Colonic mucosa (tissue), 4 donors: ENCODE measurements around the gene HINT3. TPM values are rescaled to one million over a fixed set of nuclear protein-coding genes. Genes with fewer than 3 reads are reported as not detected.
"Not testable (repeated sequence)": the region's sequence is repeated elsewhere in the genome, so short reads cannot be mapped to it uniquely, and the experiment has no call there.

Source experiments
- DNase-seq: peaks from one replicate; pipeline ENCODE4 v3.0.0-alpha.2; 2020
- H3K27ac ChIP-seq: fragments of 200-600 bp; one replicate; pipeline ENCODE4 v1.8.0; 2021
- H3K27me3 ChIP-seq: fragments of 200-600 bp; one replicate; pipeline ENCODE4 v1.8.0; 2021
- H3K36me3 ChIP-seq: fragments of 200-600 bp; one replicate; pipeline ENCODE4 v1.8.0; 2021
- H3K4me1 ChIP-seq: fragments of 200-600 bp; one replicate; pipeline ENCODE4 v1.8.0; 2021; ENCODE audit warnings: mild to moderate bottlenecking
- H3K4me3 ChIP-seq: fragments of 200-600 bp; one replicate; pipeline ENCODE4 v1.8.0; 2021
- H3K9ac ChIP-seq, 2 donors: one replicate each; pipeline ENCODE4 v1.7.0; 2013; ENCODE audit warnings: control low read depth in 2 of 2, low read depth in 2 of 2, low read length in 2 of 2
- H3K9me3 ChIP-seq: fragments of 200-600 bp; one replicate; pipeline ENCODE4 v1.8.0; 2021
- CTCF ChIP-seq: fragments of 200-600 bp; IDR thresholded peaks from one replicate; pipeline ENCODE4 v1.8.0; 2022; ENCODE audit warnings: antibody characterized with exemption, mild to moderate bottlenecking
- intact Hi-C: fragments of 100-400 bp; cut with DNase I; formaldehyde crosslinking; loops from one replicate; pipeline ENCODE4 v1.14.1; 2022
- total RNA-seq, 2 donors: library from RNA; stranded (reverse); fragmentation: NEBNext Ultra II Directional in 1 of 2; extraction: Animal tissue kit (Norgen Biotek cat#: 25700) in 1 of 2; gene quantifications; one replicate each; pipeline ENCODE4 v1.2.1, GENCODE V29; 2021
- donor health status: healthy.
- donor health status: DM: no; HTN: no; CAD: no.
- donor health status: DM: no; HTN: no; CAD: no.

The HINT3 gene
- total RNA-seq, 2 donors from 2014 or later, result 17.1 to 38.5 TPM

DNA sequence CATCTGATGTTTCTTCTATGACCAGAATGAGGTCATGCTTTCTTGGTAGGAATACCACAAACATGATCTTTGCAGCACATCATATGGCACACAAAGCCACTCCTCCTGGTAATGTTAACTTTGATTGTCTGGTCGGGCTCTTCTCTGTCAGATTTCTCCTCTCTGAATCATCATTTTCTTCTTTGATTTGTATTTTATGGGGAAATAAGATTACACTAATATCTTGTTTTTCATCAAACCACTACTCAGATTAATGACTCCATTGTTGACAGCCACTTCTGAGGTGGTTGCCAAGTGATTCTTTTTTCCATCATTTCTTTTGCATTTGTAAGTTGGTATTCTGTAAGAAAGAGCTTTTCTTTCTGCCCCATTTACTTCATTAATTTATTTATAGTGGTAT lies 59.3 kb downstream of the HINT3 start:
- intact Hi-C loops, result no loop called here
- no peak for DNase-seq
- Histone ChIP-seq H3K27ac (no peak overlapping the region), H3K27me3 (no peaks in the 10 kb centered on the region), H3K9ac (no peak overlapping the region), H3K9me3 (no peaks in the 10 kb centered on the region), H3K4me3 (no peak overlapping the region), H3K4me1 (no peaks in the 10 kb centered on the region), H3K36me3 (peaks cover 7% of the 10 kb centered on the region)
- no peak for TF ChIP-seq CTCF

- no peak overlapping the region for H3K27ac ChIP-seq
- no peaks in the 10 kb centered on the region for H3K4me1 ChIP-seq
- no peak for TF ChIP-seq CTCF
- no peak for DNase-seq
- no peak overlapping the region for H3K9ac ChIP-seq
- intact Hi-C loops, result no loop called here
- H3K27me3 ChIP-seq, result no peaks in the 10 kb centered on the region
- no peaks in the 10 kb centered on the region for H3K9me3 ChIP-seq
- no peak overlapping the region for H3K4me3 ChIP-seq
- H3K36me3 ChIP-seq, result peaks cover 7% of the 10 kb centered on the region
Observed at GRCh38 chr6:126016591-126016990, 60.0 kb downstream of the HINT3 start.

DNA sequence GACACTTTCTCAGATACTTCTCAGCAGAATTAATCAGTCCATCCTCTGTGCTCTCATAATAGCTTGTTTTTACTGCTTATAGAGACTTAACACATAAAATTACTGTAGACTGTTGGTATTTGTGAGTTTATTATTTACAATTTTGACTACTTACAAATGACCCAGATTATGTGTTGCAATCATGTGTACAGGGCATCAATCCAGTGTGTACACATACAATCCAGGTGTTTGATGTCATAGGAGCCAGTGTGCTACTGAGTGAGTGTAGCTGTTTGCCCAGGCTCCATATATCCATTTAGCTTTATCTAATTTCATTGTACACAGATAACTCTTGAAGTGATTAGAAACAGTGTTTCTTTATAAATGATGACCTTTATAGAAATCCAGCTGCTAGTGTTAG lies 61.1 kb downstream of the HINT3 start:
- Histone ChIP-seq H3K9me3 (no peaks in the 10 kb centered on the region), H3K36me3 (peaks cover 1% of the 10 kb centered on the region), H3K27ac (no peak overlapping the region), H3K27me3 (no peaks in the 10 kb centered on the region), H3K4me3 (no peak overlapping the region), H3K9ac (no peak overlapping the region), H3K4me1 (no peaks in the 10 kb centered on the region)
- no peak for DNase-seq
- TF ChIP-seq CTCF, result no peak
- intact Hi-C loops, result no loop called here

- Histone ChIP-seq H3K9ac (no peak overlapping the region), H3K4me3 (no peak overlapping the region), H3K4me1 (no peaks in the 10 kb centered on the region), H3K36me3 (no peaks in the 10 kb centered on the region), H3K27ac (no peak overlapping the region), H3K9me3 (no peaks in the 10 kb centered on the region), H3K27me3 (no peaks in the 10 kb centered on the region)
- TF ChIP-seq CTCF, result no peak
- intact Hi-C loops, result no loop called here
- DNase-seq, result no peak
Observed at GRCh38 chr6:126020305-126021050, 63.9 kb downstream of the HINT3 start.

DNA sequence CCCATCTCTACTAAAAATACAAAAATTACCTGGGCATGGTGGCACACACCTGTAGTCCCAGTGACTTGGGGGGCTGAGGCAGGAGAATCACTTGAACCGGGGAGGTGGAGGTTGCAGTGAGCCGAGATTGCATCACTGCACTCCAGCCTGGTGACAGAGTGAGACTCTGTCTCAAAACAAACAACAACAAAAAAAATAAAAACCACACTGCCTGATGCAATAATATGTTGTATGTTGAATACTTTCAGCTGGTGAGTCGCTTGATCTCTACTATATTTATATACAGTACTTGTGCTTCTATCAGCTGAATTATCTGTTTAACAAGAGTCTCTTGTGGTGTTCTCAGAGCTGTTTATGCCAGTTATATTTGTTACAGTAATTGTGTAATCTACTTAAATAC lies 66.9 kb downstream of the HINT3 start:
- H3K27me3 ChIP-seq, DNase-seq, H3K9me3 ChIP-seq, H3K27ac ChIP-seq, intact Hi-C loops, H3K4me1 ChIP-seq, H3K36me3 ChIP-seq, H3K4me3 ChIP-seq, H3K9ac ChIP-seq: not testable (repeated sequence)

GRCh38 chr6:126026001-126026400 lies 69.4 kb downstream of the HINT3 start:
- no peak for DNase-seq
- no peak overlapping the region for H3K27ac ChIP-seq
- TF ChIP-seq CTCF, result no peak
- H3K36me3 ChIP-seq, result no peaks in the 10 kb centered on the region
- no peaks in the 10 kb centered on the region for H3K27me3 ChIP-seq
- intact Hi-C loops, result no loop called here
- no peaks in the 10 kb centered on the region for H3K9me3 ChIP-seq
- no peak overlapping the region for H3K9ac ChIP-seq
- no peak overlapping the region for H3K4me3 ChIP-seq
- H3K4me1 ChIP-seq, result no peaks in the 10 kb centered on the region
